OCI-M2 (cell line): Measurements from ENCODE around the gene ELL2.
A peak's percentile ranks its signal among the peaks of the same experiment; 100 is the strongest.
"Not testable (repeated sequence)": the region's sequence is repeated elsewhere in the genome, so short reads cannot be mapped to it uniquely, and the experiment has no call there.

Source experiments
- DNase-seq: peaks from one replicate; lab custom pipeline; 2025; ENCODE audit not compliant: unreplicated experiment; lab: John Stamatoyannopoulos, UW

ELL2 gene

GRCh38 chr5:95862671-95863382 lies 98.8 kb downstream of the ELL2 start:
- no peak for DNase-seq

- DNase-seq, result no peak
Measured at GRCh38 chr5:95861864-95862561, 99.6 kb downstream of the ELL2 start.

GRCh38 chr5:95861221-95861863 lies 100.3 kb downstream of the ELL2 start:
- no peak for DNase-seq

GRCh38 chr5:95859661-95860060 lies 102.0 kb downstream of the ELL2 start:
- DNase-seq, result no peak

GRCh38 chr5:95858661-95859595 lies 102.7 kb downstream of the ELL2 start:
- no peak for DNase-seq

- DNase-seq, result no peak
Measured at GRCh38 chr5:95858023-95858461, 103.6 kb downstream of the ELL2 start.

- no peak for DNase-seq
Measured at GRCh38 chr5:95857185-95857945, 104.3 kb downstream of the ELL2 start.

- DNase-seq, result no peak
Measured at GRCh38 chr5:95856501-95856981, 105.1 kb downstream of the ELL2 start.

- no peak for DNase-seq
Measured at GRCh38 chr5:95853490-95853889, 108.2 kb downstream of the ELL2 start.

- no peak for DNase-seq
Measured at GRCh38 chr5:95852567-95852966, 109.1 kb downstream of the ELL2 start.

- DNase-seq, result not testable (repeated sequence)
Measured at GRCh38 chr5:95851141-95851540, 110.5 kb downstream of the ELL2 start.

- no peak for DNase-seq
Measured at GRCh38 chr5:95850391-95850894, 111.2 kb downstream of the ELL2 start.

GRCh38 chr5:95848701-95849100 lies 113.0 kb downstream of the ELL2 start:
- no peak for DNase-seq

GRCh38 chr5:95847261-95847592 lies 114.4 kb downstream of the ELL2 start:
- no peak for DNase-seq

GRCh38 chr5:95846554-95847260 lies 114.9 kb downstream of the ELL2 start:
- DNase-seq, result no peak

GRCh38 chr5:95845391-95845790 lies 116.3 kb downstream of the ELL2 start:
- no peak for DNase-seq

- no peak for DNase-seq
Measured at GRCh38 chr5:95843733-95844223, 117.9 kb downstream of the ELL2 start.

GRCh38 chr5:95842854-95843544 lies 118.7 kb downstream of the ELL2 start:
- DNase-seq, result peak; percentile 32
